MM.1S (cell line): ENCODE results near the gene SLC26A11.

ENCODE experiments used
- DNase-seq: peaks from one replicate; pipeline ENCODE4 v3.0.0-alpha.2; 2015
- H2AFZ ChIP-seq: fragments of 300-600 bp; sonication (generic); 2 replicates; pipeline ENCODE4 v1.6.0; 2016; ENCODE audit warnings: antibody characterized with exemption, low read length
- H3F3A ChIP-seq: fragments of 300-600 bp; sonication (generic); 2 replicates; pipeline ENCODE4 v1.6.1; 2016; ENCODE audit warnings: mild to moderate bottlenecking, antibody characterized with exemption, low read length, moderate library complexity, mixed read lengths; ENCODE audit not compliant: insufficient read depth
- H3K27ac ChIP-seq: fragments of 300-600 bp; sonication (generic); 2 replicates; pipeline ENCODE4 v1.5.1; 2016; ENCODE audit warnings: mild to moderate bottlenecking, low read length
- H3K27me3 ChIP-seq: fragments of 300-600 bp; sonication (generic); replicated peaks from 2 replicates; pipeline ENCODE4 v1.6.0; 2016; ENCODE audit warnings: low read length; ENCODE audit not compliant: insufficient read depth
- H3K36me3 ChIP-seq: fragments of 300-600 bp; sonication (generic); replicated peaks from 2 replicates; pipeline ENCODE4 v1.6.1; 2016; ENCODE audit warnings: mild to moderate bottlenecking, low read length, mixed read lengths; ENCODE audit not compliant: insufficient read depth
- H3K4me1 ChIP-seq: fragments of 300-600 bp; sonication (generic); 2 replicates; pipeline ENCODE4 v1.6.1; 2016; ENCODE audit warnings: low read length, mixed read lengths
- H3K4me2 ChIP-seq: fragments of 300-600 bp; sonication (generic); 2 replicates; pipeline ENCODE4 v1.6.0; 2016; ENCODE audit warnings: low read depth, low read length
- H3K4me3 ChIP-seq: fragments of 300-600 bp; sonication (generic); 2 replicates; pipeline ENCODE4 v1.5.1; 2016; ENCODE audit warnings: low read length, mixed read lengths
- H3K79me2 ChIP-seq: fragments of 300-600 bp; sonication (generic); 2 replicates; pipeline ENCODE4 v1.6.1; 2016; ENCODE audit warnings: mixed run types, low read length, mixed read lengths
- H3K9ac ChIP-seq: fragments of 300-600 bp; sonication (generic); 2 replicates; pipeline ENCODE4 v1.6.1; 2016; ENCODE audit warnings: low read length, mixed read lengths
- H3K9me2 ChIP-seq: fragments of 300-600 bp; sonication (generic); replicated peaks from 2 replicates; pipeline ENCODE4 v1.6.1; 2016; ENCODE audit warnings: mild to moderate bottlenecking, low read length, mixed read lengths; ENCODE audit not compliant: insufficient read depth
- H3K9me3 ChIP-seq: fragments of 300-600 bp; sonication (generic); replicated peaks from 2 replicates; pipeline ENCODE4 v1.6.1; 2016; ENCODE audit warnings: mild to moderate bottlenecking, low read length, mixed read lengths; ENCODE audit not compliant: insufficient read depth
- H4K20me1 ChIP-seq: fragments of 300-600 bp; sonication (generic); 2 replicates; pipeline ENCODE4 v1.6.1; 2016; ENCODE audit warnings: mild to moderate bottlenecking, low read length, moderate library complexity, mixed read lengths; ENCODE audit not compliant: insufficient read depth
- EZH2 ChIP-seq: fragments of 300-600 bp; sonication (generic); optimal IDR thresholded peaks from 2 replicates; pipeline ENCODE3; 2017; ENCODE audit warnings: low read depth, mild to moderate bottlenecking, antibody characterized with exemption, low read length, mixed read lengths
- EZH2phosphoT487 ChIP-seq: fragments of 300-600 bp; sonication (generic); IDR thresholded peaks from 2 replicates; pipeline ENCODE4 v1.6.1; 2018; ENCODE audit warnings: antibody characterized with exemption, low read length
- TF ChIP-seq, protein P1 (sequence below): fragments of 300-600 bp; sonication (generic); IDR thresholded peaks from 2 replicates; pipeline ENCODE4 v1.5.1; 2016; ENCODE audit warnings: antibody characterized with exemption, low read length, mixed read lengths

SLC26A11 gene

DNA sequence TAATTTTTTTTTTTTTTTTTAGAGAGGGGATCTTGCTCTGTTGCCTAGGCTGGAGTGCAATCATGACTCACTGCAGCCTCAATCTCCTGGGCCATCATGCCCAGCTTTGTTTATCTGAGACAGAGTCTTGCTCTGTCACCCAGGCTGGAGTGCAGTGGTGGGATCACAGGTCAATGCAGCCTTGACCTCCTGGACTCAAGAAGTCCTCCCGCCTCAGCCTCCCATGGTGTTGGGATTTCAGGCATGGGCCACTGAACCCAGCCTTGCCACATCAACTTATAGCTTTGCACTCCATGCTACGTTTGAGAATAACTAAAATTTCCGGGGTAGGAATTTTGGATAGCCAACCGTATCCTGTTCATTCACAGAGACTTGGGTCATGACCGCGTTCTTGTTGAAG, 71.0 kb downstream of the SLC26A11 start:
- TF ChIP-seq EZH2: no peak
- TF ChIP-seq, protein P1, sequence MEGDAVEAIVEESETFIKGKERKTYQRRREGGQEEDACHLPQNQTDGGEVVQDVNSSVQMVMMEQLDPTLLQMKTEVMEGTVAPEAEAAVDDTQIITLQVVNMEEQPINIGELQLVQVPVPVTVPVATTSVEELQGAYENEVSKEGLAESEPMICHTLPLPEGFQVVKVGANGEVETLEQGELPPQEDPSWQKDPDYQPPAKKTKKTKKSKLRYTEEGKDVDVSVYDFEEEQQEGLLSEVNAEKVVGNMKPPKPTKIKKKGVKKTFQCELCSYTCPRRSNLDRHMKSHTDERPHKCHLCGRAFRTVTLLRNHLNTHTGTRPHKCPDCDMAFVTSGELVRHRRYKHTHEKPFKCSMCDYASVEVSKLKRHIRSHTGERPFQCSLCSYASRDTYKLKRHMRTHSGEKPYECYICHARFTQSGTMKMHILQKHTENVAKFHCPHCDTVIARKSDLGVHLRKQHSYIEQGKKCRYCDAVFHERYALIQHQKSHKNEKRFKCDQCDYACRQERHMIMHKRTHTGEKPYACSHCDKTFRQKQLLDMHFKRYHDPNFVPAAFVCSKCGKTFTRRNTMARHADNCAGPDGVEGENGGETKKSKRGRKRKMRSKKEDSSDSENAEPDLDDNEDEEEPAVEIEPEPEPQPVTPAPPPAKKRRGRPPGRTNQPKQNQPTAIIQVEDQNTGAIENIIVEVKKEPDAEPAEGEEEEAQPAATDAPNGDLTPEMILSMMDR: no peak
- TF ChIP-seq EZH2phosphoT487: no peak
- no peak overlapping the region for H2AFZ ChIP-seq
- no peaks in the 10 kb centered on the region for H3K27me3 ChIP-seq
- H3K9me2 ChIP-seq: no peaks in the 10 kb centered on the region
- peaks cover 14% of the 10 kb centered on the region for H3F3A ChIP-seq
- no peaks in the 10 kb centered on the region for H3K9me3 ChIP-seq
- DNase-seq: no peak
- no peak overlapping the region for H3K27ac ChIP-seq
- H3K4me2 ChIP-seq: no peak overlapping the region
- no peaks in the 10 kb centered on the region for H4K20me1 ChIP-seq
- H3K4me1 ChIP-seq: 0 out of 2 replicates have a peak, but pooled peaks cover 5% of the 10 kb centered on the region
- H3K79me2 ChIP-seq: no peaks in the 10 kb centered on the region
- no peak overlapping the region for H3K4me3 ChIP-seq
- H3K36me3 ChIP-seq: no peaks in the 10 kb centered on the region
- no peak overlapping the region for H3K9ac ChIP-seq

DNA sequence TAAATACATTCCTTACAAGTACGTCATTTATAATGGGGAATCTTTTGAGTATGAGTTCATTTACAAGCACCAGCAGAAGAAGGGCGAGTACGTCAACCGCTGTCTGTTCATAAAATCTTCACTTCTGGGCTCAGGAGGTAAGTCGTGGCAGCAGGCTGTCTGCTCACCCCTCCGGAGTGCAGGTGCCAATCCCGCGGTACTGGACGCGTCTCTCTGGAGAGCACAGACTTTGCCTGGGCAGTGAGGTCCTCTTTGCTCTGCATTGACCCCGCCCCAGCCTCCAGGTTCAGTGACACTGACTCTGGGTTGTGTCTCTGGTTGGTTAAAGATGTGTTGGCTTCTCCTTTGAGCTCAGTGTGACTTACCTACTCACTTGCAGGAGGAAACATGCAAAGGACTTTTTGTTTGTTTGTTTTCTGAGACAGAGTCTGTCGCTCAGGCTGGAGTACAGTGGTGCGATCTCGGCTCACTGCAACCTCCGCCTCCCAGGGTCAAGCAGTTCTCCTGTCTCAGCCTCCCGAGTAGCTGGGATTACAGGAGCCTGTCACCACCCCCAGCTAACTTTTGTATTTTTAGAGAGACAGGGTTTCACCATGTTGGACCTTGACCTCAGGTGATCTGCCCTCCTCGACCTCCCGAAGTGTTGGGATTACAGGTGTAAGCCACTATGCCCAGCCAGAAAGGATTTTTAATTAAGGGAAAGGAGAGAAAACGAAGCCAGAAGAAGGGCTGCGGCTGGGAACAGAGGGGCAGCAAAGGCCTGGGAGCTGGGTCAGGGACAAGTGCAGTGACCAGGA, 71.7 kb downstream of the SLC26A11 start:
- TF ChIP-seq, protein P1: no peak
- TF ChIP-seq EZH2 (no peak), EZH2phosphoT487 (no peak)
- Histone ChIP-seq H3K4me3 (no peak overlapping the region), H4K20me1 (no peaks in the 10 kb centered on the region), H3K36me3 (no peaks in the 10 kb centered on the region), H3K79me2 (no peaks in the 10 kb centered on the region), H3K9me3 (no peaks in the 10 kb centered on the region), H3K27me3 (no peaks in the 10 kb centered on the region), H3K9me2 (no peaks in the 10 kb centered on the region), H3F3A (peaks cover 14% of the 10 kb centered on the region), H3K4me1 (0 out of 2 replicates have a peak, but pooled peaks cover 5% of the 10 kb centered on the region), H3K27ac (no peak overlapping the region), H3K9ac (no peak overlapping the region), H2AFZ (no peak overlapping the region), H3K4me2 (no peak overlapping the region)
- no peak for DNase-seq

DNA sequence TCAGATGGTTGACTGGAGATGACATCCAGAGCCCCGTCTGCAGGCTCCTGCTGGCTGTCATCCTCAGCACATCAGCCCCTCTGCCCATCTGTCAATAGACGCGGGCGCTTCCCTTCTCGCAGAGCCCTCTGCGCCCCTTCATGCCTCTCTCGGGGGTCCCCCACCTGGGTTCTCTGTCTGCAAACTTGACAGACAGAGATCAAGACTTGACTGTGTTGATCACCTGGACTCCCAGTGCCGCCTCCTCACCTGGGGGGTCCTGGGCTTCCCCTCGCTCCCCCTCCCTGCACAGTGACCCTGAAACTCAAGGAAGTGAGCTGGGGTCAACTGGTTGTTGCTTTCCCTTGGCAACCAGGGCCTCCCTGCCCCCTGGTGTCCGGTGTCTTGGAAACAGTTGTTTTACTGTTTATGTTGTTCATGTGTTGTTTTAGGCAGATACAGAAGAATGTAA, 72.3 kb downstream of the SLC26A11 start:
- Histone ChIP-seq H3K27me3 (no peaks in the 10 kb centered on the region), H3K36me3 (no peaks in the 10 kb centered on the region), H3K4me1 (0 out of 2 replicates have a peak, but pooled peaks cover 5% of the 10 kb centered on the region), H3K27ac (no peak overlapping the region), H3F3A (peaks cover 14% of the 10 kb centered on the region), H3K9ac (no peak overlapping the region), H3K4me2 (no peak overlapping the region), H3K79me2 (no peaks in the 10 kb centered on the region), H4K20me1 (no peaks in the 10 kb centered on the region), H2AFZ (no peak overlapping the region), H3K9me2 (no peaks in the 10 kb centered on the region), H3K4me3 (no peak overlapping the region), H3K9me3 (no peaks in the 10 kb centered on the region)
- TF ChIP-seq, protein P1: no peak
- no peak for TF ChIP-seq EZH2
- no peak for TF ChIP-seq EZH2phosphoT487
- DNase-seq: no peak
